PC-9 (cell line): Measurements from ENCODE around the gene TMEM80. TPM values are rescaled to one million over a fixed set of nuclear protein-coding genes. Genes with fewer than 3 reads are reported as not detected.

Experiments
- BruUV-seq: library from RNA; stranded (reverse); fragments of 400-500 nt; replicated peaks from 2 replicates; lab custom pipeline; 2021; lab: Mats Ljungman, UMichigan
- CTCF ChIA-PET: fragments of 300-600 bp; sonication (Branson Sonifier 250); formaldehyde crosslinking; loops from one replicate; lab custom pipeline; 2022; ENCODE audit warnings: antibody characterized with exemption; lab: Charles Lee
- POLR2A ChIA-PET: fragments of 300-600 bp; sonication (Branson Sonifier 250); formaldehyde crosslinking; loops from one replicate; lab custom pipeline; 2022; ENCODE audit warnings: antibody characterized with exemption; ENCODE audit not compliant: unreplicated experiment; lab: Charles Lee
- DNase-seq, 2 experiments: peaks; one replicate each; pipeline versions ENCODE4 v3.0.0 to v3.0.0-alpha.2; 2015 to 2022; ENCODE audit warnings: mixed read lengths in 1 of 2
- H2AFZ ChIP-seq: fragments of 200-600 bp; sonication (generic); 2 replicates; pipeline ENCODE4 v1.8.1; 2017; ENCODE audit warnings: antibody characterized with exemption
- H3F3A ChIP-seq: fragments of 200-600 bp; sonication (generic); 2 replicates; pipeline ENCODE4 v1.8.1; 2017; ENCODE audit warnings: antibody characterized with exemption, mild to moderate bottlenecking, low read depth; ENCODE audit not compliant: insufficient read depth
- H3K27ac ChIP-seq: fragments of 200-600 bp; sonication (generic); 2 replicates; pipeline ENCODE4 v1.6.1; 2016; ENCODE audit warnings: mixed run types
- H3K27me3 ChIP-seq: fragments of 200-600 bp; sonication (generic); 2 replicates; pipeline ENCODE4 v1.6.1; 2016; ENCODE audit warnings: low read depth, mixed run types; ENCODE audit not compliant: insufficient read depth
- H3K36me3 ChIP-seq: fragments of 200-600 bp; sonication (generic); 2 replicates; pipeline ENCODE4 v1.6.1; 2016; ENCODE audit warnings: low read depth, mixed run types
- H3K4me1 ChIP-seq: fragments of 200-600 bp; sonication (generic); replicated peaks from 2 replicates; pipeline ENCODE4 v1.6.1; 2016; ENCODE audit warnings: mixed run types; ENCODE audit not compliant: insufficient read depth
- H3K4me2 ChIP-seq: fragments of 200-600 bp; sonication (generic); 2 replicates; pipeline ENCODE4 v1.6.1; 2017; ENCODE audit warnings: mixed run types
- H3K4me3 ChIP-seq: fragments of 200-600 bp; sonication (generic); 2 replicates; pipeline ENCODE4 v1.6.1; 2016; ENCODE audit warnings: mixed run types
- H3K79me2 ChIP-seq: fragments of 200-600 bp; sonication (generic); 2 replicates; pipeline ENCODE4 v1.6.1; 2017; ENCODE audit warnings: low read depth, mixed run types
- H3K9me2 ChIP-seq: fragments of 200-600 bp; sonication (generic); 2 replicates; pipeline ENCODE4 v1.8.1; 2017; ENCODE audit warnings: mild to moderate bottlenecking; ENCODE audit not compliant: insufficient read depth
- H3K9me3 ChIP-seq: fragments of 200-600 bp; sonication (generic); 2 replicates; pipeline ENCODE4 v1.8.1; 2016; ENCODE audit warnings: low read depth; ENCODE audit not compliant: insufficient read depth
- H4K20me1 ChIP-seq: fragments of 200-600 bp; sonication (generic); 2 replicates; pipeline ENCODE4 v1.8.1; 2017; ENCODE audit not compliant: insufficient read depth
- CTCF ChIP-seq: fragments of 200-600 bp; sonication (generic); conservative IDR thresholded peaks from 2 replicates; pipeline ENCODE4 v1.6.1; 2017; ENCODE audit warnings: mixed run types, antibody characterized with exemption, mild to moderate bottlenecking, moderate library complexity
- EZH2 ChIP-seq: fragments of 200-600 bp; sonication (generic); IDR thresholded peaks from 2 replicates; pipeline ENCODE4 v1.8.0; 2017; ENCODE audit warnings: antibody characterized with exemption, low read depth
- intact Hi-C: fragments of 100-400 bp; cut with micrococcal nuclease; formaldehyde crosslinking; loops from one replicate; pipeline ENCODE4 v1.10.0; 2022; ENCODE audit not compliant: unreplicated experiment
- total RNA-seq: library from RNA; stranded (reverse); gene quantifications from 2 replicates; pipeline ENCODE4 v1.2.3, GENCODE V29; 2021

The TMEM80 gene
- total RNA-seq, 1 experiment from 2014 or later, result 36.6 TPM

- H3K4me1 ChIP-seq, result no peaks in the 10 kb centered on the region
- H3K9me3 ChIP-seq, result no peaks in the 10 kb centered on the region
- H3K27ac ChIP-seq, result no peak overlapping the region
- BruUV-seq, result no TSS peak
- H3K9me2 ChIP-seq, result no peaks in the 10 kb centered on the region
- CTCF ChIA-PET, result no interaction called here
- TF ChIP-seq EZH2 (no peak), CTCF (no peak)
- no peak for DNase-seq
- no peaks in the 10 kb centered on the region for H3K79me2 ChIP-seq
- no peaks in the 10 kb centered on the region for H3F3A ChIP-seq
- intact Hi-C loops, result no loop called here
- no peak overlapping the region for H3K4me2 ChIP-seq
- no peaks in the 10 kb centered on the region for H3K27me3 ChIP-seq
- POLR2A ChIA-PET, result no interaction called here
- no peaks in the 10 kb centered on the region for H3K36me3 ChIP-seq
- H4K20me1 ChIP-seq, result peaks cover 8% of the 10 kb centered on the region; the same call in 1 of the 2 replicates
- H3K4me3 ChIP-seq, result no peak overlapping the region
- no peak overlapping the region for H2AFZ ChIP-seq
Observed at GRCh38 chr11:657691-658126, 37.9 kb upstream of the TMEM80 start.

GRCh38 chr11:659532-660085 is 36.0 kb upstream of the TMEM80 start:
- intact Hi-C loops, result loop anchor here (5.0 kb wide), 1 partner anchor 103 kb away; no protein-coding TSS in a partner anchor
- CTCF ChIA-PET, result no interaction called here

GRCh38 chr11:660281-660680 is 35.3 kb upstream of the TMEM80 start:
- ChIA-PET POLR2A (no interaction called here), CTCF (interaction anchor here (0.6 kb wide), 1 partner anchor 725 kb away, joined by 3 read pairs; no protein-coding TSS in a partner anchor)
- Histone ChIP-seq H3K9me3 (no peaks in the 10 kb centered on the region), H2AFZ (no peak overlapping the region), H3K9me2 (no peaks in the 10 kb centered on the region), H3K27ac (no peak overlapping the region), H3K27me3 (no peaks in the 10 kb centered on the region), H3K36me3 (no peaks in the 10 kb centered on the region), H3K4me2 (no peak overlapping the region), H3K79me2 (no peaks in the 10 kb centered on the region), H4K20me1 (peaks cover 8% of the 10 kb centered on the region; the same call in 1 of the 2 replicates), H3K4me1 (no peaks in the 10 kb centered on the region), H3F3A (0 out of 2 replicates have a peak, but pooled peaks cover 6% of the 10 kb centered on the region), H3K4me3 (no peak overlapping the region)
- DNase-seq, result no peak
- TF ChIP-seq CTCF (no peak), EZH2 (no peak)
- BruUV-seq, result no TSS peak
- intact Hi-C loops, result loop anchor here (5.0 kb wide), 1 partner anchor 102 kb away; no protein-coding TSS in a partner anchor

More at GRCh38 chr11:659532-660085, 36.0 kb upstream of the TMEM80 start:
- no peaks in the 10 kb centered on the region for H3K79me2 ChIP-seq
- H3K27me3 ChIP-seq, result no peaks in the 10 kb centered on the region
- POLR2A ChIA-PET, result no interaction called here
- H3K9me3 ChIP-seq, result no peaks in the 10 kb centered on the region
- no peak overlapping the region for H2AFZ ChIP-seq
- no peak overlapping the region for H3K4me2 ChIP-seq
- no TSS peak for BruUV-seq
- peaks cover 8% of the 10 kb centered on the region; the same call in 1 of the 2 replicates for H4K20me1 ChIP-seq
- no peaks in the 10 kb centered on the region for H3K36me3 ChIP-seq
- H3K9me2 ChIP-seq, result no peaks in the 10 kb centered on the region
- no peaks in the 10 kb centered on the region for H3K4me1 ChIP-seq
- TF ChIP-seq EZH2 (no peak), CTCF (no peak)
- H3F3A ChIP-seq, result 0 out of 2 replicates have a peak, but pooled peaks cover 6% of the 10 kb centered on the region
- no peak overlapping the region for H3K4me3 ChIP-seq
- H3K27ac ChIP-seq, result no peak overlapping the region
- DNase-seq, result no peak
